ENCODE results near the gene PISD. TPM values are rescaled to one million over a fixed set of nuclear protein-coding genes. Genes with fewer than 3 reads are reported as not detected.

PISD gene
- total RNA-seq, 3 donors from 2014 or later (not counting 1 experiment from before 2014, with no cell fraction given) = 36.0 to 52.1 (median 47.8) TPM

- ATAC-seq (peak; percentile 86 to 94 (median 90)), DNase-seq (peak; percentile 78 to 94)
- intact Hi-C loops (cut with micrococcal nuclease) = loop anchor here (2.0 kb wide), 1 partner anchor 134 kb away; the partner anchor contains the start of gene SFI1
- Histone ChIP-seq H3K27me3 (ENCODE audit: control insufficient read depth, insufficient read depth, low read length) (no peaks in the 10 kb centered on the region), H3K36me3 (ENCODE audit: control insufficient read depth, insufficient read depth, low read length) (peaks cover 3% of the 10 kb centered on the region), H3K9me3 (ENCODE audit: control insufficient read depth, insufficient read depth, low read length) (no peaks in the 10 kb centered on the region), H3K27ac (ENCODE audit: low read length) (peak overlapping the region; percentile 94), H3K4me3 (ENCODE audit: low read length) (peak overlapping the region; percentile 70), H3K4me1 (ENCODE audit: control insufficient read depth, insufficient read depth, low read length) (peaks cover 55% of the 10 kb centered on the region)
- peak overlapping the region; percentile 88 for H3K4me3 Mint-ChIP-seq
- H3K36me3 Mint-ChIP-seq = no peaks in the 10 kb centered on the region
- TF ChIP-seq CTCF (IDR thresholded peaks at IDR 0.05) = no peak
- peak overlapping the region; percentile 80 to 93 for H3K27ac Mint-ChIP-seq
- 5% methylated on average over 65 of the region's 65 CpGs for WGBS (ENCODE audit: insufficient coverage)
- H3K4me1 Mint-ChIP-seq = peaks cover 44 to 45% of the 10 kb centered on the region in 2 donors
- no peaks in the 10 kb centered on the region for H3K9me3 Mint-ChIP-seq
- H3K27me3 Mint-ChIP-seq (ENCODE audit: low read depth in 2 of 2) = no peaks in the 10 kb centered on the region
Observed at GRCh38 chr22:31630331-31631329, 31.4 kb downstream of the PISD start.

DNA sequence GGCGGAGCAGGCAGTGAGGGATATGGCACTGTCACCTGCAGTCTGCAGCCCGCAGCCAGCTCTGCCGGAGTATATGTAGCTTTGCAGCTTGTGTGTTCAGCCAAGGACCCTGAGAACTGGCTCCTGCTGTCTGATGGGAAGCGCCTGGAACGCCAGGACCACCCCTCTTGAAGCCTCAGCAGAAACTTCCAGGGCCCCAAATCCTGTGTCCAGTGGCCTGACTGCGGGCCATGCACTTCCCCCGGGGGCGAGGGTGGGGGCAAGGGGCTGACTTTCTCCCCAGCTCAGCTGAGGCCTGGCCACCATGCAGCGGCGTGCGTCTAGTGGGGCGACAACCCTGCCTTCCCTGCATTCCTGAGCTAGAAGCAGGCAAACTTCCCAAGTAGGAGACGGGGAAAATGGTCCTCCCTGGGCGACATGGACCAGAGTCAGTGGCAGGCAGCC is 32.3 kb downstream of the PISD start:
- no peak for ATAC-seq
- WGBS (ENCODE audit: insufficient coverage) = 54% methylated on average over 14 of the region's 14 CpGs
- no peaks in the 10 kb centered on the region for H3K36me3 Mint-ChIP-seq
- peak overlapping the region; percentile 80 to 93 for H3K27ac Mint-ChIP-seq
- Histone ChIP-seq H3K4me3 (ENCODE audit: low read length) (peak overlapping the region; percentile 70), H3K36me3 (ENCODE audit: control insufficient read depth, insufficient read depth, low read length) (peaks cover 9% of the 10 kb centered on the region), H3K4me1 (ENCODE audit: control insufficient read depth, insufficient read depth, low read length) (peaks cover 55% of the 10 kb centered on the region), H3K27ac (ENCODE audit: low read length) (peak overlapping the region; percentile 94), H3K27me3 (ENCODE audit: control insufficient read depth, insufficient read depth, low read length) (no peaks in the 10 kb centered on the region), H3K9me3 (ENCODE audit: control insufficient read depth, insufficient read depth, low read length) (no peaks in the 10 kb centered on the region)
- TF ChIP-seq CTCF (IDR thresholded peaks at IDR 0.05) = no peak
- peaks cover 45 to 52% of the 10 kb centered on the region in 2 donors for H3K4me1 Mint-ChIP-seq
- DNase-seq = no peak
- no peaks in the 10 kb centered on the region for H3K9me3 Mint-ChIP-seq
- intact Hi-C loops (cut with micrococcal nuclease) = loop anchor here (2.0 kb wide), 1 partner anchor 133 kb away; the partner anchor contains the start of gene SFI1
- no peaks in the 10 kb centered on the region for H3K27me3 Mint-ChIP-seq (ENCODE audit: low read depth in 2 of 2)
- H3K4me3 Mint-ChIP-seq = peak overlapping the region; percentile 88

DNA sequence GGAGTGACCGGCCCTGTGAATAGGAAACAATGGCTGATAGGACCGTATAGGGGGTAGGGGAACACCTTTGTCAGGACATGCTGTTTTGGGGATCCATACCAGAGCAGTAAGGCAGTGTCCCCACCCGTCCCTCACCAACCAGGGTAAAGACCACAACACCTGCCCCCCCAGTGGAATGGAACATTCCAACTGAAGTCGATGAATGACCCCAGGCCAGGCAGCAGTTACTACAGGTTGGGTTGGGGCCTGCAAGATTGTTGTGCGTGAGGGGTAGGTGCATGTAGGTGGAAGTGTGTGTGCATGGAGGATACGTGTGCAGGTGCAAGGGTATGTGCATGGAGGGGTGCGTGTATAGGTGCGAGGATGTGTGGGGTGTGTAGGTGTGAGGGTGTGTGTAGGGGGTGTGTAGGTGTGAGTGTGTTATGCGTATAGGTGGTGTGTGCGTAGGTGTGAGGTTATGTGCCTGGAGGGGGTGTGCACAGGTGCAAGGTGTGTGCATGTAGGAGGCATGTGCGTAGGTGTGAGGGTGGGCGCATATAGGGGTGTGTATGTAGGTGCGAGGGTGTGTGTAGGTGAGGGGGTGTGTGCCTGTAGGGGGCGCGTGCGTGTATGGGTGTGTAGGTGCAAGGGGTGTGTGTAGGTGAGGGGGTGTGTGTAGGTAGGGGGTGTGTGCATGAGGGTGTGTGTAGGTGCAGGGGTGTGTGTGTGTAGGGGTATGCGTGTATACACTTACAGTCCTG is 32.9 kb downstream of the PISD start:
- H3K9me3 Mint-ChIP-seq = no peaks in the 10 kb centered on the region
- TF ChIP-seq CTCF (IDR thresholded peaks at IDR 0.05) = no peak
- peaks cover 45 to 59% of the 10 kb centered on the region in 2 donors for H3K4me1 Mint-ChIP-seq
- intact Hi-C loops (cut with micrococcal nuclease) = no loop called here
- H3K36me3 ChIP-seq (ENCODE audit: control insufficient read depth, insufficient read depth, low read length) = peaks cover 9% of the 10 kb centered on the region
- H3K4me3 Mint-ChIP-seq = peak overlapping the region; percentile 47
- no peaks in the 10 kb centered on the region for H3K27me3 Mint-ChIP-seq (ENCODE audit: low read depth in 2 of 2)
- peak overlapping the region; percentile 8 for H3K27ac ChIP-seq (ENCODE audit: low read length)
- WGBS (ENCODE audit: insufficient coverage) = 75% methylated on average over 16 of the region's 17 CpGs
- ATAC-seq (no peak), DNase-seq (peak in 1 of 2 donors; percentile 31)
- H3K4me3 ChIP-seq (ENCODE audit: low read length) = no peak overlapping the region
- no peaks in the 10 kb centered on the region for H3K27me3 ChIP-seq (ENCODE audit: control insufficient read depth, insufficient read depth, low read length)
- no peaks in the 10 kb centered on the region for H3K36me3 Mint-ChIP-seq
- peaks cover 54% of the 10 kb centered on the region for H3K4me1 ChIP-seq (ENCODE audit: control insufficient read depth, insufficient read depth, low read length)
- no peaks in the 10 kb centered on the region for H3K9me3 ChIP-seq (ENCODE audit: control insufficient read depth, insufficient read depth, low read length)
- peak overlapping the region; percentile 80 to 93 for H3K27ac Mint-ChIP-seq

Data from natural killer cell (primary cell).